Middle frontal gyrus (tissue), 1 donor: ENCODE data around the gene PEAK1.

Experiments
- DNase-seq: peaks from one replicate; pipeline ENCODE4 v3.0.0-alpha.2; 2015; ENCODE audit warnings: low spot score; ENCODE audit errors: extremely low spot score

Gene PEAK1

GRCh38 chr15:77402740-77403379 lies 17.0 kb downstream of the PEAK1 start:
- DNase-seq, result no peak

DNA sequence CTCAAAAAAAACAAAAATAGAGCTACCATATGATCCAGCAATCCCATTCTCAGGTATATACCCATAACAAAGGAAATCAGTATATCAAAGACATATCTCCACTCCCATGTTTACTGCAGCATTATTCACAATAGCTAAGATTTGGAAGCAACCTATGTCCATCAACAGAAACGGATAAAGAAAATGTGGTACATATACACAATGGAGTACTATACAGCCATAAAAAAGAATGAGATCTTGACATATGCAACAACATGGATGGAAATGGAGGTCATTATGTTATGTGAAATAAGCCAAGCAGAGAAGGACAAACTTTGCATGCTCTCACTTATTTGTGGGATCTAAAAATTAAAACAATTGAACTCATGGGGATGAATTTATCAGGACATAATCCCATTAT lies 19.6 kb downstream of the PEAK1 start:
- DNase-seq, result no peak

- no peak for DNase-seq
These were observed 21.0 kb downstream of the PEAK1 start for GRCh38 chr15:77398927-77399326.

DNA sequence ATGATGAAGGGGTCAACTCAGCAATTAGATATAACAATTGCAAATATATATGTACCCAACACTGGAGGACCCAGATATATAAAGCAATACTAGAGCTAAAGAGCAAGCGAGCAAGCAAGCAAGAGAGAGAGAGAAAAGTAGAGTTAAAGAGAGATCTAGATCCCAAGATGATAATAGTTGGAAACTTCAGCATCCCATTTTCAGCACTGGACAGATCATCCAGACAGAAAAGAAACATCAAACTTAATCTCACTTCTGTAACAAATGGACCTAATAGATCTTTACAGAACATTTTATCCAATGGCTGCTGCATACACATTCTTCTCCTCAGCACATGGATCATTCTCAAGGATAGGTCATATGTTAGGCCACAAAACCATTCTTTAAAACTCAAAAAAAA lies 23.2 kb downstream of the PEAK1 start:
- no peak for DNase-seq

- no peak for DNase-seq
These were observed 24.7 kb downstream of the PEAK1 start for GRCh38 chr15:77395013-77395774.

GRCh38 chr15:77393471-77393840 lies 26.4 kb downstream of the PEAK1 start:
- DNase-seq, result no peak

- no peak for DNase-seq
These were observed 27.0 kb downstream of the PEAK1 start for GRCh38 chr15:77392762-77393470.

DNA sequence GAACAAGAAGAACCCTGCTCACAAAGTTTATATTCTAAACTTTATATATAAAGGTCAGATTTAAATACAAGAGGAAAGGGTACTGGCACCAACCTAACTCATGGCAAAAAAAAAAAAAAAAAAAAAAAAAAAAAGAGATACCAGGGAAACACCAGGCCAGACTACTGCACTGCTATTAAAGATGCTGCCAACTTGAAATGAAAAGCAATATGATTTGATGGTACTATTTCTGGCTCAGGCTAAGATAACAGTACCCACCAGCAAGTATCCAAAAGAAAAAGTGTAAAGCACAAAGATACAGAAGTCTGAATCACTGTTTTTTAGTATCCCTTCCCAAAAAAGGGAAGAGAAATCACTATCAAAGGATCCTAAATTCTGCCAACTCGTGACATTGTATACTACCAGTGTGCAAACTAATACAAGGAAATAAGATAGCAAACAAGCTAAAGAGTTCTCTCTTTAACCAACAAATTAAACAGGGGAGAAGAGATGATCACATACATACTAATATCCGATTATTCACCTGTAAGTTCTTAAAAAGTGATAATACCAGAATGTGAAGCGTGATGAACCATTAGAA lies 28.4 kb downstream of the PEAK1 start:
- no peak for DNase-seq

DNA sequence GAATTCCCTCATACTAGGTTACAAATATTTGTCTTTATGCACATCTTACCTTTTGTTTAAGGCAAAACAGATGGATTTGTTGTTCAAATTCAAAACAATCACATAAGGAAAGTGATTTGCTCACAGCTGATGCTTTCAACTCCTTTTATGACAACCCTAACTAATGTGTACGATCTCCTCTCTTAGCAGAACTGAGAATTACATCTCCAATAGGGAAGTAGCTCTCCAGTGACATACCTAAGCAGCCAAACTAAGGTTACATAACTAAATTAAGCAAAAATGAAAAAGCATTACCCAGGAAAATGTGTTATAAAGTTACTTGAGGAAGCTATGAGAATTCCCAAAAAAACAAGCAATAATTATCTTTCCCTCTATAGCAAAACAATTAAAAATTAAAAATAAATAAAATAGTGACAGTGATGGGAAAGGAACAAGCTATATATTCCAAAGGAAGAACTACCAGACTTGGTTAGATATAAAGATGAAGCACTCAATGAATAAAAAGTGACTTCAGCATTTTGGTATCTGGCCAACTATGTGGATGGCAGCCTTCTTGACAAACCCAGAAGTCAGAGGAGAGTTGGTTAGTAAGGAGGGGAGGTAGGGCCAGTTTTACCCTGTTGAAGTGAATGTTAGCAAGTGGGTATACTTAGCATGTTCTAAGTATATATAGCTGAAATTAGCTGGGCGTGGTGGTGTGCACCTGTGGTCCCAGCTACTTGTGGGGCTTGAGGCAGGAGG lies 32.4 kb downstream of the PEAK1 start:
- DNase-seq, result no peak

DNA sequence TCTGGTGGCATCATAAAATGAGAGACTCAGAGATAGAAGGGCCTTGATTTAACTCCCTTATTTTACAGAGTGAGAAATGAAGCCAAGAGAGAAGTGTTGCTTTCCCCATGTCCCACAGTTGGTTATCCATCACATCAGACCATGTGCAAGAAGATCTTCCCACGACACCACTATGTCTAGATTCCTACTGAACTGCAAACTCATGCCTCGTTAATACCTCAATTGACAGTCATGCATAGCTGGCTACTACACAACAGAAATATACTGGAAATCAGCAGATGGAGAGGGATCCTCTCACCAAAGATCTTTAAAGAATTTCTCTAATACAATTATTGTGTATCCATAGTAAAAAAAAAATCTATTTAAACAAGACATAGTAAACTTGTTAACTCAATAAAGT lies 33.3 kb downstream of the PEAK1 start:
- DNase-seq, result no peak

DNA sequence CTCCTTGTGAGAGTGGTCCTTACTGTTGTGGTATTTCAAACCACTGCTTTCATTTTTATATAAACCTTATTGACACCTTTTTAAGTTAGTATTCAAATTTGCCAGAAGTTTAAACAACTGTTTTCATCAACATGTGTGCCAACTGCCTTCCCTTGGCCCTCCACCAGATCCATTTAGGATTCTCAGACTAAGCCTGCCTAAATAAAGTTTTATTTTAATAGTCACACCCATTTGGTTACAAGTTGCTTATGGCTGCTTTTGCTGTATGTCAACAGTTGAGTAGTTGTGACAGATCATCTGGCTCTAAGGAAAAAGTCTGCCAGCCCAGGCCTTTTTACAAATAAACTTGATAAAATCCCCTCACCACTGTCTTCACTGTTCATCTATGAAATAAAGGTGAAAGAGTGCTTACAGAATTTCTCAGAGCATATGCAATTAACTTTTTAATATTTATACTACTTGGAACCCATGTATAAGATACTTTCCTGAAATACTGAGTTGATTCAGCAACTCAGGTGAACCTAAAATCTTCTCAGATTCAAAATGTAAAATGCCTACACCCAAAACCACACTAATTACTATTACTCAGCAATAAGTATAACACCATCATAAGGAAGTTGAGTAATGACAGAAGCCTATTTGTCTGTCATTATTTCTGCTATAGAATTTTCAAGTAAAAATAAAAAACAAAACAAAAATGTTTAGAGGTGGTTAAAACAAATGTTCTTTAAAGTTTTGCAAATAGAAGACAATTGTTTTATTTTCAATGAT lies 35.1 kb downstream of the PEAK1 start:
- DNase-seq, result no peak

DNA sequence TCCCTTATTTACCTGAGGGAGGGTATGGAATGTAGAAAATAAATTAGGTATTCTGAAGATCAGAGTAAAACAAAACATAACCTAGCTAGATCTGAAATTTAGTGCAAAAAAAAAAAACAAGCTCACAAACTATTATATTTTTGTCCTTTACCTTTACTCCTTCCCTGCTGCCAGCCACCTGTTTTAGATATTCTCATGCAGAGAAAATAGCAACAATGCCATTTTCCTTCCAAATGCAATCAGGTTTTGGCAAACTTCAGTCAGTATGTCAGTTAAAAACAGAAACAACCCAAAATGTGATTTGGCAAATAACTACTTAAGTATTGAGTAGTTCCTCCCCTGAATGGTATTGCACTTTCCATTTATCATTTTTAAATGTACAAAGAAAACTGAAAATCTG lies 35.8 kb downstream of the PEAK1 start:
- DNase-seq, result no peak

GRCh38 chr15:77380033-77380432 lies 39.9 kb downstream of the PEAK1 start:
- DNase-seq, result no peak

DNA sequence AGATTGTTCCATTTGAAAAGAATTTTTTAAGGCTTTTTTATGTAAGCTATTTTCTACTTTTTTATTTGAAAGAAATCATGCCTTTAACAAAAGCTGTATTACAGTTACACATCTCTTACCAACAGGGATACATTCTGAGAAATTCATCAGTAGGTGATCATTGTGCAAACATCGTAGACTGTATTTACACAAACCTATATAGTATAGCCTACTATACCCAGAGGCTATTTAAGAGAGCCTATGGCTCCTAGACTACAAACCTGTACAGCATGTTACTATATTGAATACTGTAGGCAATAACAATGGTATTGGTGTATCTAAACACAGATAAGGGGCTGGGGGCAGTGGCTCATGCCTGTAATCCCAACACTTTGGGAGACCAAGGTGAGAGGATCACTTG lies 43.1 kb downstream of the PEAK1 start:
- no peak for DNase-seq

- no peak for DNase-seq
These were observed 44.8 kb downstream of the PEAK1 start for GRCh38 chr15:77375133-77375532.

- DNase-seq, result no peak
These were observed 46.5 kb downstream of the PEAK1 start for GRCh38 chr15:77373441-77373840.

- DNase-seq, result no peak
These were observed 47.9 kb downstream of the PEAK1 start for GRCh38 chr15:77371850-77372563.

DNA sequence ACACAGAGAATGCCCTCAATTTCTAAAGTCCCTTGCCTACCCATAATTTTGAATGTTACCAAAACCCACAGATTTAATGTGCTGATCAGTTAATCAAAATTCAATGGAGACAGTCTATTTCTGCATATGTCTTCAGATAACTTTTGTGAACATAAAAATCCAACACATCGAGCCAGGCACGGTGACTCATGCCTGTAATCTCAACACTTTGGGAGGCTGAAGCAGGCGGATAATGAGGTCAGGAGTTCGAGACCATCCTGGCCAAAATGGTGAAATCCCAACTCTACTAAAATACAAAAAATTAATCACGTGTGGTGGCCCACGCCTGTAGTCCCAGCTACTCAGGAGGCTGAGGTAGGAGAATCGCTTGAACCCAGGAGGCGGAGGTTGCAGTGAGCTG lies 49.3 kb downstream of the PEAK1 start:
- DNase-seq, result no peak

DNA sequence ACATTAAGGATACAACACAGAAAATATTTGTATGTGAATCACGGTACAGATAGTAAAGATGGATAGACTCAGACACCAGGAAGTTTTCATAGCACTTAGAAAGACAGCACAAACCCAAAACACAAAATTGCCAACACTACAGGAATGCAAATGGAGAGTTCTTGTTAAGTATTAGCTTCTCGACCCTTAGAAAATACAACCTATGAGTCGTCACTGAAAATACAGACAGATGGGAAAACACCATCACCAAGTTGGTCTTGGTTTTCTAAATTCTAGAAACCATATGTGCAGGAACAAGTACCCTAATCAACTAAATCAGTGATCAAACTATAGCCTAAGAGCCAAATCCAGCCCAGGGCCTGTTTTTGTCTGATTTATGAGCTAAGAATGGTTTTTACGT lies 50.7 kb downstream of the PEAK1 start:
- no peak for DNase-seq

DNA sequence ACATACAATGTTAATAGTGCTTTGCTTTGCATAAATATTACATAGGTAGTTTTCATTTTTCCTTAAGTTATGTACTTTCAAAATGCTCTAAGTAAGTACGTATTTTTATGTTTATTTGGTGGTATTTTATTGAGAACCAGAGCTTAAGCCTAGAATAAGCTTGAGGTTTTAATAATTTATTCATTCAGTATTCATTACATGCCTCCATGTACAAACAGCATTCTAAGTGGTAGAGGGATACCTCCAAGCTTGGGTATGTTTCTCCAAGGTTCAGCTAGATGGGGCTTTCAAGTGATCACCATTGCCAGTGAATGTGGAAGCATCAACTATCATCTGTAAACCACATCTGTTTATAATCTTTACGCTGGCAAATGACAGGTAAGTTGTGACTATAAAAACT lies 52.3 kb downstream of the PEAK1 start:
- DNase-seq, result no peak
